ENCODE data around the gene RHOV.

GRCh38 chr15:40854161-40854560, 19.9 kb downstream of the RHOV start:
- no peak for TF ChIP-seq RAD21 (conservative IDR thresholded peaks at IDR 0.05 in 1 of 2, IDR thresholded peaks at IDR 0.05 in 1 of 2)
- no peak for TF ChIP-seq EP300 (IDR thresholded peaks at IDR 0.05)
- TF ChIP-seq POLR2A (IDR thresholded peaks at IDR 0.05; ENCODE audit: low read length): no peak
- no peak for TF ChIP-seq FOSL2 (IDR thresholded peaks at IDR 0.05)
- no peak for TF ChIP-seq FOSL2 (CRISPR knock-in tag; IDR thresholded peaks at IDR 0.05)
- no peak for TF ChIP-seq CTCF (IDR thresholded peaks at IDR 0.05)
- no peak for TF ChIP-seq CBX8 (IDR thresholded peaks at IDR 0.05)
- TF ChIP-seq REST (IDR thresholded peaks at IDR 0.05): no peak
- TF ChIP-seq HDAC2 (IDR thresholded peaks at IDR 0.05): no peak
- TF ChIP-seq HMGXB4 (CRISPR knock-in tag; IDR thresholded peaks at IDR 0.05; ENCODE audit: borderline replicate concordance): no peak
- TF ChIP-seq ZFP36 (IDR thresholded peaks at IDR 0.05; ENCODE audit: borderline replicate concordance, partially characterized antibody): no peak
- TF ChIP-seq GATA3 (IDR thresholded peaks at IDR 0.05; ENCODE audit: borderline replicate concordance): no peak
- no peak for TF ChIP-seq RCOR1 (IDR thresholded peaks at IDR 0.05; ENCODE audit: low read depth, low read length)
- no peak for TF ChIP-seq PBX3 (IDR thresholded peaks at IDR 0.05)
- no peak for TF ChIP-seq NR3C1 (IDR thresholded peaks at IDR 0.05)

Measured in A549 (cell line).